ENCODE measurements around the gene TUBE1. TPM values are rescaled to one million over a fixed set of nuclear protein-coding genes. Genes with fewer than 3 reads are reported as not detected.

Gene TUBE1
- total and polyA plus RNA-seq, 10 of the 15 experiments (the other 5 are each of a cell fraction or from before 2014, with no cell fraction given), result 6.3 to 25.2 (median 13.6) TPM

GRCh38 chr6:112087136-112087911 lies at the start of gene TUBE1, which contains the start of gene FAM229B (continued):
- TF ChIP-seq ZBTB40 (IDR thresholded peaks at IDR 0.05; ENCODE audit: borderline replicate concordance) (peak; percentile 55; the same call in 1 of the 2 replicates), BMI1 (IDR thresholded peaks at IDR 0.05; ENCODE audit: borderline replicate concordance) (peak; percentile 90), KAT2A (conservative IDR thresholded peaks at IDR 0.05; ENCODE audit: control insufficient read depth, low read depth, low read length) (no peak), ATF3 (IDR thresholded peaks at IDR 0.05; ENCODE audit: borderline replicate concordance, extremely low read depth, low read depth, low read length) (peak; percentile 88), SPI1 (IDR thresholded peaks at IDR 0.05; ENCODE audit: borderline replicate concordance, insufficient read depth, low read depth, low read length) (peak; percentile 23; the same call in 1 of the 2 replicates), CBFB (IDR thresholded peaks at IDR 0.05; ENCODE audit: low read depth) (0 out of 2 replicates have a peak, but pooled peaks have one; percentile 57), RFX5 (IDR thresholded peaks at IDR 0.05; ENCODE audit: low read depth, low read length) (peak; percentile 75; the same call in 1 of the 2 replicates), NRF1 (conservative IDR thresholded peaks at IDR 0.05; ENCODE audit: low read depth, low read length) (peak; percentile 44), HDGF (IDR thresholded peaks at IDR 0.05) (peak; percentile 89), KLF5 (IDR thresholded peaks at IDR 0.05; ENCODE audit: partially characterized antibody) (peak; percentile 88), NBN (IDR thresholded peaks at IDR 0.05) (peak; percentile 49; the same call in 1 of the 2 replicates), SIN3A (IDR thresholded peaks at IDR 0.05; ENCODE audit: low read depth, low read length) (0 out of 2 replicates have a peak, but pooled peaks have one; percentile 65), PKNOX1 (IDR thresholded peaks at IDR 0.05) (peak; percentile 37), YBX1 (IDR thresholded peaks at IDR 0.05) (no peak), NKRF (conservative IDR thresholded peaks at IDR 0.05) (peak; percentile 32; the same call in 1 of the 2 replicates)

Measured in GM12878 (cell line).